Hepatocyte (in vitro differentiated cells): ENCODE measurements around the gene TUBD1. TPM values are rescaled to one million over a fixed set of nuclear protein-coding genes. Genes with fewer than 3 reads are reported as not detected.
A peak's percentile ranks its signal among the peaks of the same experiment; 100 is the strongest.

ENCODE experiments used
- DNase-seq: peaks from one replicate; pipeline ENCODE4 v3.0.0-alpha.2; 2016; ENCODE audit warnings: low spot score
- H2AFZ ChIP-seq: fragments of 200-600 bp; sonication (generic); 2 replicates; pipeline ENCODE4 v1.6.0; 2016; ENCODE audit warnings: antibody characterized with exemption, mild to moderate bottlenecking
- H3K27ac ChIP-seq: fragments of 200-600 bp; sonication (generic); 2 replicates; pipeline ENCODE4 v1.5.1; 2016; ENCODE audit warnings: mild to moderate bottlenecking
- H3K27me3 ChIP-seq: fragments of 200-600 bp; sonication (generic); 2 replicates; pipeline ENCODE4 v1.6.1; 2016
- H3K36me3 ChIP-seq: fragments of 200-600 bp; sonication (generic); replicated peaks from 2 replicates; pipeline ENCODE4 v1.5.1; 2016; ENCODE audit warnings: low read depth; ENCODE audit not compliant: insufficient read depth
- H3K4me1 ChIP-seq: fragments of 200-600 bp; sonication (generic); 2 replicates; pipeline ENCODE4 v1.5.1; 2016; ENCODE audit warnings: mild to moderate bottlenecking, moderate library complexity; ENCODE audit not compliant: insufficient read depth
- H3K4me2 ChIP-seq: fragments of 200-600 bp; sonication (generic); 2 replicates; pipeline ENCODE4 v1.6.0; 2016
- H3K4me3 ChIP-seq: fragments of 200-600 bp; sonication (generic); 2 replicates; pipeline ENCODE4 v1.5.1; 2016; ENCODE audit warnings: mild to moderate bottlenecking
- H3K79me2 ChIP-seq: fragments of 200-600 bp; sonication (generic); 2 replicates; pipeline ENCODE4 v1.6.0; 2017; ENCODE audit warnings: mild to moderate bottlenecking
- H3K9me2 ChIP-seq: fragments of 200-600 bp; sonication (generic); replicated peaks from 2 replicates; pipeline ENCODE4 v1.6.0; 2017; ENCODE audit warnings: mild to moderate bottlenecking; ENCODE audit not compliant: insufficient read depth
- H3K9me3 ChIP-seq: fragments of 200-600 bp; sonication (generic); 2 replicates; pipeline ENCODE4 v1.5.1; 2016; ENCODE audit warnings: low read depth, mild to moderate bottlenecking
- H4K20me1 ChIP-seq: fragments of 200-600 bp; sonication (generic); 2 replicates; pipeline ENCODE4 v1.6.0; 2016; ENCODE audit warnings: mild to moderate bottlenecking; ENCODE audit not compliant: insufficient read depth, poor library complexity, severe bottlenecking
- CTCF ChIP-seq: fragments of 200-600 bp; sonication (generic); IDR thresholded peaks from 2 replicates; pipeline ENCODE4 v1.5.1; 2016; ENCODE audit warnings: antibody characterized with exemption, mild to moderate bottlenecking; ENCODE audit not compliant: poor library complexity
- EZH2 ChIP-seq: fragments of 200-600 bp; sonication (generic); IDR thresholded peaks from 2 replicates; pipeline ENCODE4 v1.6.1; 2016; ENCODE audit warnings: antibody characterized with exemption, mild to moderate bottlenecking, borderline replicate concordance
- EZH2phosphoT487 ChIP-seq: fragments of 200-600 bp; sonication (generic); IDR thresholded peaks from one replicate; pipeline ENCODE4 v1.6.1; 2018; ENCODE audit warnings: antibody characterized with exemption, mild to moderate bottlenecking, low read depth, moderate library complexity; ENCODE audit not compliant: unreplicated experiment, severe bottlenecking
- WGBS: methylation state at CpG from one replicate; pipeline ENCODE4 v1.1.6; 2016; ENCODE audit warnings: low lambda C conversion rate; ENCODE audit errors: missing lambda C conversion rate; 5-methylcytosine and 5-hydroxymethylcytosine counted together
- polyA plus RNA-seq: library from polyadenylated mRNA; unstranded; fragments of >200 nt; fragmentation: Nextera tagmentation; extraction: Ambion mirVana; gene quantifications from 2 replicates; pipeline ENCODE4 v1.2.1, GENCODE V29; 2016
- total RNA-seq: library from RNA; depleted of rRNA; stranded (reverse); fragments of >200 nt; gene quantifications from 2 replicates; pipeline ENCODE4 v1.2.3, GENCODE V29; 2014

TUBD1 gene
- total and polyA plus RNA-seq, 2 experiments from 2014 or later, result 11.8 to 12.0 TPM

GRCh38 chr17:59848778-59849177, 44.0 kb downstream of the TUBD1 start:
- peaks cover 58% of the 10 kb centered on the region for H3K4me1 ChIP-seq

GRCh38 chr17:59848385-59848668, 44.4 kb downstream of the TUBD1 start:
- Histone ChIP-seq H4K20me1 (no peaks in the 10 kb centered on the region), H3K27ac (peak overlapping the region; percentile 99), H3K79me2 (no peaks in the 10 kb centered on the region), H3K9me2 (no peaks in the 10 kb centered on the region), H3K36me3 (no peaks in the 10 kb centered on the region), H3K4me2 (no peak overlapping the region), H2AFZ (no peak overlapping the region), H3K4me1 (peaks cover 58% of the 10 kb centered on the region), H3K27me3 (no peaks in the 10 kb centered on the region), H3K4me3 (no peak overlapping the region), H3K9me3 (no peaks in the 10 kb centered on the region)
- 91% methylated on average over 6 of the region's 6 CpGs for WGBS
- no peak for TF ChIP-seq CTCF
- no peak for TF ChIP-seq EZH2
- no peak for TF ChIP-seq EZH2phosphoT487
- no peak for DNase-seq

More at GRCh38 chr17:59848778-59849177, 44.0 kb downstream of the TUBD1 start:
- H3K79me2 ChIP-seq, result no peaks in the 10 kb centered on the region
- no peaks in the 10 kb centered on the region for H3K9me3 ChIP-seq
- 64% methylated on average over 7 of the region's 7 CpGs for WGBS
- H3K27me3 ChIP-seq, result no peaks in the 10 kb centered on the region
- no peaks in the 10 kb centered on the region for H3K9me2 ChIP-seq
- TF ChIP-seq EZH2, result no peak
- TF ChIP-seq CTCF, result no peak
- no peak for TF ChIP-seq EZH2phosphoT487
- DNase-seq, result peak; percentile 60
- no peaks in the 10 kb centered on the region for H4K20me1 ChIP-seq
- no peak overlapping the region for H3K4me3 ChIP-seq
- no peak overlapping the region for H3K4me2 ChIP-seq
- no peak overlapping the region for H2AFZ ChIP-seq
- H3K36me3 ChIP-seq, result no peaks in the 10 kb centered on the region
- peak overlapping the region; percentile 99 for H3K27ac ChIP-seq

GRCh38 chr17:59846394-59847165, 46.2 kb downstream of the TUBD1 start:
- Histone ChIP-seq H3K4me3 (no peak overlapping the region), H3K36me3 (no peaks in the 10 kb centered on the region), H3K4me2 (peak overlapping the region; percentile 30), H3K27me3 (no peaks in the 10 kb centered on the region), H3K27ac (peak overlapping the region; percentile 99), H3K9me3 (no peaks in the 10 kb centered on the region), H2AFZ (no peak overlapping the region), H4K20me1 (no peaks in the 10 kb centered on the region), H3K79me2 (peaks cover under 1% of the 10 kb centered on the region), H3K9me2 (no peaks in the 10 kb centered on the region), H3K4me1 (peaks cover 42% of the 10 kb centered on the region)
- TF ChIP-seq EZH2phosphoT487 (no peak), EZH2 (no peak), CTCF (no peak)
- DNase-seq, result peak; percentile 76
- WGBS, result 25% methylated on average over 7 of the region's 7 CpGs
